ENCODE results near the gene GPR18.

The GPR18 gene

GRCh38 chr13:99256709-99257108 is 1.5 kb downstream of the GPR18 start:
- H3K27ac ChIP-seq (replicated peaks; ENCODE audit: low read length): no peak overlapping the region
- no peak overlapping the region for H2BK15ac ChIP-seq (ENCODE audit: low read length)
- no peak overlapping the region for H3K18ac ChIP-seq (ENCODE audit: low read length)
- no peak overlapping the region for H3K4me3 ChIP-seq (ENCODE audit: low read length in 2 of 2)
- H2AK5ac ChIP-seq (ENCODE audit: low read depth, low read length): no peak overlapping the region
- no peak overlapping the region for H3K4me2 ChIP-seq (ENCODE audit: insufficient read depth, low read length, poor library complexity, severe bottlenecking)
- no peak overlapping the region for H2BK12ac ChIP-seq (ENCODE audit: low read length)
- peaks cover 7 to 27% of the 10 kb centered on the region in 2 donors for H3K36me3 ChIP-seq (replicated peaks in 1 of 2; ENCODE audit: control insufficient read depth in 2 of 2, insufficient read depth in 2 of 2, low read length in 2 of 2)
- H3K4ac ChIP-seq (ENCODE audit: low read length): no peak overlapping the region
- no peaks in the 10 kb centered on the region for H3K27me3 ChIP-seq (ENCODE audit: control insufficient read depth in 3 of 3, insufficient read depth in 3 of 3, low read depth in 1 of 3, low read length in 3 of 3)
- no peaks in the 10 kb centered on the region for H3K79me1 ChIP-seq (ENCODE audit: low read depth, low read length)
- no peak overlapping the region for H2BK5ac ChIP-seq (ENCODE audit: low read length)
- WGBS, 2 donors (ENCODE audit: extremely low coverage in 2 of 2, insufficient read length in 2 of 2, insufficient replicate concordance in 1 of 2): no CpG with 5 or more reads among the region's 3 CpGs
- H3K23ac ChIP-seq (ENCODE audit: low read depth, low read length, poor library complexity): no peak overlapping the region
- no peak overlapping the region for H2AFZ ChIP-seq (ENCODE audit: low read length)
- no peak overlapping the region for H2BK120ac ChIP-seq (ENCODE audit: low read depth, low read length)
- H3K9ac ChIP-seq (ENCODE audit: low read depth, low read length, poor library complexity): no peak overlapping the region
- no peak overlapping the region for H4K91ac ChIP-seq (ENCODE audit: low read depth, low read length, poor library complexity)
- no peaks in the 10 kb centered on the region for H3K9me3 ChIP-seq (replicated peaks in 1 of 2; ENCODE audit: control insufficient read depth in 2 of 2, insufficient read depth in 1 of 2, low read depth in 1 of 2, low read length in 2 of 2)
- H3K4me1 ChIP-seq (ENCODE audit: control insufficient read depth in 2 of 2, insufficient read depth in 1 of 2, low read depth in 1 of 2, low read length in 2 of 2): peaks cover 0 to 9% of the 10 kb centered on the region in 2 donors
- no peak overlapping the region for H4K8ac ChIP-seq (ENCODE audit: low read depth, low read length)
- DNase-seq (ENCODE audit: low spot score): no peak
- no peak overlapping the region for H3K14ac ChIP-seq (ENCODE audit: low read length)

GRCh38 chr13:99256283-99256682 is 1.9 kb downstream of the GPR18 start:
- H2BK15ac ChIP-seq (ENCODE audit: low read length): no peak overlapping the region
- H3K36me3 ChIP-seq (replicated peaks in 1 of 2; ENCODE audit: control insufficient read depth in 2 of 2, insufficient read depth in 2 of 2, low read length in 2 of 2): peaks cover 7 to 24% of the 10 kb centered on the region in 2 donors
- no peak overlapping the region for H3K9ac ChIP-seq (ENCODE audit: low read depth, low read length, poor library complexity)
- H2AFZ ChIP-seq (ENCODE audit: low read length): no peak overlapping the region
- no peak for DNase-seq (ENCODE audit: low spot score)
- no peak overlapping the region for H3K27ac ChIP-seq (replicated peaks; ENCODE audit: low read length)
- no peak overlapping the region for H3K4ac ChIP-seq (ENCODE audit: low read length)
- WGBS, 2 donors (ENCODE audit: extremely low coverage in 2 of 2, insufficient read length in 2 of 2, insufficient replicate concordance in 1 of 2): no CpG with 5 or more reads among the region's 2 CpGs
- no peak overlapping the region for H2AK5ac ChIP-seq (ENCODE audit: low read depth, low read length)
- no peak overlapping the region for H3K14ac ChIP-seq (ENCODE audit: low read length)
- H4K8ac ChIP-seq (ENCODE audit: low read depth, low read length): no peak overlapping the region
- no peak overlapping the region for H4K91ac ChIP-seq (ENCODE audit: low read depth, low read length, poor library complexity)
- no peaks in the 10 kb centered on the region for H3K79me1 ChIP-seq (ENCODE audit: low read depth, low read length)
- no peaks in the 10 kb centered on the region for H3K9me3 ChIP-seq (replicated peaks in 1 of 2; ENCODE audit: control insufficient read depth in 2 of 2, insufficient read depth in 1 of 2, low read depth in 1 of 2, low read length in 2 of 2)
- no peak overlapping the region for H2BK120ac ChIP-seq (ENCODE audit: low read depth, low read length)
- H3K4me1 ChIP-seq (ENCODE audit: control insufficient read depth in 2 of 2, insufficient read depth in 1 of 2, low read depth in 1 of 2, low read length in 2 of 2): peaks cover 0 to 9% of the 10 kb centered on the region in 2 donors
- no peak overlapping the region for H3K18ac ChIP-seq (ENCODE audit: low read length)
- H2BK12ac ChIP-seq (ENCODE audit: low read length): no peak overlapping the region
- H3K4me2 ChIP-seq (ENCODE audit: insufficient read depth, low read length, poor library complexity, severe bottlenecking): no peak overlapping the region
- H3K27me3 ChIP-seq (ENCODE audit: control insufficient read depth in 3 of 3, insufficient read depth in 3 of 3, low read depth in 1 of 3, low read length in 3 of 3): no peaks in the 10 kb centered on the region
- H2BK5ac ChIP-seq (ENCODE audit: low read length): no peak overlapping the region
- no peak overlapping the region for H3K23ac ChIP-seq (ENCODE audit: low read depth, low read length, poor library complexity)
- H3K4me3 ChIP-seq (ENCODE audit: low read length in 2 of 2): no peak overlapping the region

- no peak overlapping the region for H2BK120ac ChIP-seq (ENCODE audit: low read depth, low read length)
- no peak overlapping the region for H3K9ac ChIP-seq (ENCODE audit: low read depth, low read length, poor library complexity)
- peaks cover 0 to 2% of the 10 kb centered on the region in 2 donors for H3K4me1 ChIP-seq (ENCODE audit: control insufficient read depth in 2 of 2, insufficient read depth in 1 of 2, low read depth in 1 of 2, low read length in 2 of 2)
- H2BK15ac ChIP-seq (ENCODE audit: low read length): no peak overlapping the region
- WGBS, 2 donors (ENCODE audit: extremely low coverage in 2 of 2, insufficient read length in 2 of 2, insufficient replicate concordance in 1 of 2): no CpG with 5 or more reads among the region's 10 CpGs
- no peak for DNase-seq (ENCODE audit: low spot score)
- no peaks in the 10 kb centered on the region for H3K27me3 ChIP-seq (ENCODE audit: control insufficient read depth in 3 of 3, insufficient read depth in 3 of 3, low read depth in 1 of 3, low read length in 3 of 3)
- H2AFZ ChIP-seq (ENCODE audit: low read length): no peak overlapping the region
- H4K8ac ChIP-seq (ENCODE audit: low read depth, low read length): no peak overlapping the region
- no peak overlapping the region for H4K91ac ChIP-seq (ENCODE audit: low read depth, low read length, poor library complexity)
- no peak overlapping the region for H2AK5ac ChIP-seq (ENCODE audit: low read depth, low read length)
- H3K14ac ChIP-seq (ENCODE audit: low read length): no peak overlapping the region
- no peak overlapping the region for H3K27ac ChIP-seq (replicated peaks; ENCODE audit: low read length)
- no peaks in the 10 kb centered on the region for H3K79me1 ChIP-seq (ENCODE audit: low read depth, low read length)
- H2BK5ac ChIP-seq (ENCODE audit: low read length): no peak overlapping the region
- no peak overlapping the region for H3K23ac ChIP-seq (ENCODE audit: low read depth, low read length, poor library complexity)
- H3K9me3 ChIP-seq (replicated peaks in 1 of 2; ENCODE audit: control insufficient read depth in 2 of 2, insufficient read depth in 1 of 2, low read depth in 1 of 2, low read length in 2 of 2): no peaks in the 10 kb centered on the region
- H3K4me2 ChIP-seq (ENCODE audit: insufficient read depth, low read length, poor library complexity, severe bottlenecking): no peak overlapping the region
- no peak overlapping the region for H2BK12ac ChIP-seq (ENCODE audit: low read length)
- no peak overlapping the region for H3K4me3 ChIP-seq (ENCODE audit: low read length in 2 of 2)
- H3K36me3 ChIP-seq (replicated peaks in 1 of 2; ENCODE audit: control insufficient read depth in 2 of 2, insufficient read depth in 2 of 2, low read length in 2 of 2): peaks cover 7 to 24% of the 10 kb centered on the region in 2 donors
- no peak overlapping the region for H3K4ac ChIP-seq (ENCODE audit: low read length)
- no peak overlapping the region for H3K18ac ChIP-seq (ENCODE audit: low read length)
Measured at GRCh38 chr13:99255271-99255670, 2.9 kb downstream of the GPR18 start.

- peaks cover 0 to 2% of the 10 kb centered on the region in 2 donors for H3K4me1 ChIP-seq (ENCODE audit: control insufficient read depth in 2 of 2, insufficient read depth in 1 of 2, low read depth in 1 of 2, low read length in 2 of 2)
- H3K27me3 ChIP-seq (ENCODE audit: control insufficient read depth in 3 of 3, insufficient read depth in 3 of 3, low read depth in 1 of 3, low read length in 3 of 3): no peaks in the 10 kb centered on the region
- H4K8ac ChIP-seq (ENCODE audit: low read depth, low read length): no peak overlapping the region
- no peak overlapping the region for H2BK5ac ChIP-seq (ENCODE audit: low read length)
- H3K4me3 ChIP-seq (ENCODE audit: low read length in 2 of 2): no peak overlapping the region
- no peak overlapping the region for H3K23ac ChIP-seq (ENCODE audit: low read depth, low read length, poor library complexity)
- H3K36me3 ChIP-seq (replicated peaks in 1 of 2; ENCODE audit: control insufficient read depth in 2 of 2, insufficient read depth in 2 of 2, low read length in 2 of 2): peaks cover 7 to 21% of the 10 kb centered on the region in 2 donors
- H3K4me2 ChIP-seq (ENCODE audit: insufficient read depth, low read length, poor library complexity, severe bottlenecking): no peak overlapping the region
- no peak for DNase-seq (ENCODE audit: low spot score)
- no peaks in the 10 kb centered on the region for H3K79me1 ChIP-seq (ENCODE audit: low read depth, low read length)
- no peak overlapping the region for H3K27ac ChIP-seq (replicated peaks; ENCODE audit: low read length)
- no peak overlapping the region for H3K4ac ChIP-seq (ENCODE audit: low read length)
- H3K9me3 ChIP-seq (replicated peaks in 1 of 2; ENCODE audit: control insufficient read depth in 2 of 2, insufficient read depth in 1 of 2, low read depth in 1 of 2, low read length in 2 of 2): no peaks in the 10 kb centered on the region
- H2BK15ac ChIP-seq (ENCODE audit: low read length): no peak overlapping the region
- no peak overlapping the region for H2BK120ac ChIP-seq (ENCODE audit: low read depth, low read length)
- no peak overlapping the region for H4K91ac ChIP-seq (ENCODE audit: low read depth, low read length, poor library complexity)
- H3K9ac ChIP-seq (ENCODE audit: low read depth, low read length, poor library complexity): no peak overlapping the region
- H3K18ac ChIP-seq (ENCODE audit: low read length): no peak overlapping the region
- H2BK12ac ChIP-seq (ENCODE audit: low read length): no peak overlapping the region
- H3K14ac ChIP-seq (ENCODE audit: low read length): no peak overlapping the region
- H2AFZ ChIP-seq (ENCODE audit: low read length): no peak overlapping the region
- no CpG with 5 or more reads among the region's 14 CpGs for WGBS, 2 donors (ENCODE audit: extremely low coverage in 2 of 2, insufficient read length in 2 of 2, insufficient replicate concordance in 1 of 2)
- no peak overlapping the region for H2AK5ac ChIP-seq (ENCODE audit: low read depth, low read length)
Measured at GRCh38 chr13:99254830-99255229, 3.3 kb downstream of the GPR18 start.

All from neuronal stem cell (in vitro differentiated cells).